Dendritic cell treated with granulocyte-macrophage colony-stimulating factor and Interleukin-4, amounts not matched to agents 40 ng/mL and 50 ng/mL, for 4 days (primary cell): ENCODE results near the gene PCSK5.
A peak's percentile ranks its signal among the peaks of the same experiment; 100 is the strongest.

Experiments
- H3K27ac Mint-ChIP-seq: one replicate; pipeline ENCODE4 v1.8.0; 2022; ENCODE audit warnings: mild to moderate bottlenecking, mixed read lengths
- H3K27me3 Mint-ChIP-seq: one replicate; pipeline ENCODE4 v1.8.0; 2022; ENCODE audit warnings: mild to moderate bottlenecking, mixed read lengths
- H3K36me3 Mint-ChIP-seq: one replicate; pipeline ENCODE4 v1.8.0; 2022; ENCODE audit warnings: low read depth, mixed read lengths
- H3K4me1 Mint-ChIP-seq: one replicate; pipeline ENCODE4 v1.8.0; 2022; ENCODE audit warnings: low read depth, mixed read lengths
- H3K4me3 Mint-ChIP-seq: one replicate; pipeline ENCODE4 v1.8.0; 2022; ENCODE audit warnings: mild to moderate bottlenecking, moderate library complexity, mixed read lengths
- H3K9me3 Mint-ChIP-seq: one replicate; pipeline ENCODE4 v1.8.0; 2022; ENCODE audit warnings: mixed read lengths
- intact Hi-C: fragments of 100-400 bp; cut with micrococcal nuclease; formaldehyde crosslinking; loops from one replicate; pipeline ENCODE4 v1.15.0; 2022

PCSK5 gene

DNA sequence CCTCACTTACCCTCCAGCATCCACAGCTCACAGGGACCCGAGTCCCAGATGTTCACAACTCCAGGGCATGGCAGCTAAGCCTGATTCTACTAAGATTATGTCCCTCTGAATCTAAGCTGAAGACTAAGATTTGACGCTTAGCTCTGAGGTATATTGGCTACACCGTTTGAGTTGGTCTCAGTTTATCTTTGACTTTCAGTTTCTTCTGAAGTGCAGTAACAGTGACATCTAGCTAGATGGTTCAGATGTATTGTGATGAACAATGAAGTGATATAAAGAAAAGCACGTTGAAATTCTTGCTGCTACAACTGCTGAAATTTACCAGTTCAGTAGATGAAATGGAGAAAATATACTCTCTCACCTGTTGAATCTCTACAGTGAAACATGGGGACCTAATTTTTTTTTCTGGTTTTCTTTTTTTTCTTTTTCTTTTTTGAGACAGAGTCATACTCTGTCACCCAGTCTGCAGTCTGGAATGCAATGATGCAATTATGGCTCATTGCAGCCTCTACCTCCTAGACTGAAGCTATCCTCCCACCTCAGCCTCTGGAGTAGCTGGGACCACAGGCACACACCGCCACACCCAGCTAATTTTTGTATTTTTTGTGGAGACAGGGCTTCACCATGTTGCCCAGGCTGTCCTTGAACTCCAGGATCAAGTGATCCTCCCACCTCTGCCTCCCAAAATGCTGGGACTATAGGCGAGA is 488.0 kb downstream of the PCSK5 start:
- no peak overlapping the region for H3K4me3 Mint-ChIP-seq
- H3K4me1 Mint-ChIP-seq: peaks cover 25% of the 10 kb centered on the region
- peaks cover 10% of the 10 kb centered on the region for H3K36me3 Mint-ChIP-seq
- H3K27ac Mint-ChIP-seq: no peak overlapping the region
- H3K9me3 Mint-ChIP-seq: peaks cover 8% of the 10 kb centered on the region
- intact Hi-C loops: no loop called here
- H3K27me3 Mint-ChIP-seq: no peaks in the 10 kb centered on the region

DNA sequence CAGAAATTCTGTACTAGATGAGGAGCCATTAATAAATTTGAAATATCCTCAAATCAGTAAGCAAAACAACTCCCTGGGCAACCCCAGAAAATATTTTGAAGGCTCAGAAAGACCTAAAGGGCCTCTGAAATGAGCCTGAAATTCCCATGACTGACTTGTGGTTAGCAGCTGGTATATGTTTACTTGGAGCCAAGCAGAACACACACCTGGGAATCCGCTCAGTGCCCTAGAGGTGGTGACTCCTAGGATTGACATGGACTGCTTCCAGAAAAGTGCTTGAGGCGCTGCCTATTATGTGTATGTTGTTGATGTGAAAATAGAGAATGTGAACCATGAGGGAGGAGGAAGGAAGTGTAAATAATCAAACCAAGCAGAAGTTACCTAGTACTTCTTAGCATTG is 489.0 kb downstream of the PCSK5 start:
- Mint-ChIP-seq H3K9me3 (peaks cover 11% of the 10 kb centered on the region), H3K4me3 (no peak overlapping the region), H3K4me1 (peaks cover 21% of the 10 kb centered on the region), H3K36me3 (peaks cover 20% of the 10 kb centered on the region), H3K27ac (no peak overlapping the region), H3K27me3 (no peaks in the 10 kb centered on the region)
- intact Hi-C loops: no loop called here

DNA sequence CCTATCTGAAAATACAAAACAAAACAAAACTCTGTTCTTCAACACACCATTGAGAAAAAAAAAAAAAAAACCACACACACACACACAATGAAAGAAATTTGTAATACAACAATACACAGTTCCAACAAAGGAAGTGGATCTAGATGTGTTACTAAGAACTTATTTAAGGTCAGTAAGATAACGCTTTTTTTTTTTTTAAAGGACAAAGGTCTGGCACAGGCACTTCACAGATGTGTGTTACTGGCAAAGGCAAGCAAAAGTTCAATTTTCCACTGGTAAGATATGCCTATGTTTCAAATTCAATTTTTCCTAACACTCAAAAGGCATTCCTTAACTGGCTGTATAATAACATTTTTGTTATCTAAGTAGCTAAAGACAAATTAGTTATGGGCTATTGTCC is 500.2 kb downstream of the PCSK5 start:
- Mint-ChIP-seq H3K4me1 (peaks cover 30% of the 10 kb centered on the region), H3K27ac (no peak overlapping the region), H3K4me3 (no peak overlapping the region), H3K36me3 (peaks cover 54% of the 10 kb centered on the region), H3K27me3 (no peaks in the 10 kb centered on the region), H3K9me3 (no peaks in the 10 kb centered on the region)
- intact Hi-C loops: loop anchor here (5.0 kb wide), 1 partner anchor 33 kb away; no protein-coding TSS in a partner anchor

DNA sequence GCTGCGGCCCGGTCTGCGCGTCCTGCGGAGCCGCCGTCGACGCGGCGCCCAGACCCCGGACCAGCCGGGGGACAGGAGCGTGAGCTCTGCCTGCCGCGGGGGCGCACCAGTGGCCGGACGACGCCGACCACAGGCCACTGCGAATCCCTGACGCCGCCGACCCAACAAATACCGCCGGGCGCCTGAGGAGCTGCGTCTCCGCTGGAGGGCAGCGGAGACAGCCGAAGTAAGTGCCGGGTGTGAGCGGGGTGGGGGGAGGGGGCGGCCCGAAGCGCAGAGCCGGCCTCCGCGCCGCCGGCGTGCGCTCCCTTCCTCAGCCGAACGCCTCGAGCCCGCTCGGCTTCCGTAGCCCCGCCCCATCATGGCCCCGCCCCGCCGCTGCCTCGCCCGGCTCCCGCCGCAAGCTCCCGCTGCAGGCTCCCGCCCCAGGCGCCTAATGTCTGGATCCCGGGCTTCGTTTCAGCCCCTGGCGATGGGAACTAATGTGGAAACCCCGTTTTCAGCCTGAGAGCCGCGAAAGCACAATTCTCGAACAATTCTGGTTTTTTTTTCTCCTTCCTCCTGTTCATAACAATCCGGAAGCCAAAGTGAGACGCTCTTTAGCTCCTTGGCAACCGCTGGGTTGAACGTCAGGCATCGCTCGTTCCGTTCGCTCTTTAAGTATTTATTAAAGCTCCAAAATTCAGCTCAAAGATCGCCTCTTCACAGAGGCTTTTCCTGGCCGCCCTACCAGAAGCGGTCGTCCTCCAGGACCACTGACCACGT is 503.9 kb downstream of the PCSK5 start, which contains the start of gene RFK:
Gene RFK, minus strand, starts transcription at position 232 of the 765 bp plus-strand sequence. CDS start 255 bp downstream, outside the sequence.
- intact Hi-C loops: loop anchor here (5.0 kb wide), 1 partner anchor 37 kb away; no protein-coding TSS in a partner anchor
- peaks cover 29% of the 10 kb centered on the region for H3K4me1 Mint-ChIP-seq
- no peaks in the 10 kb centered on the region for H3K27me3 Mint-ChIP-seq
- peak within 1 kb of the TSS; percentile 99 for H3K27ac Mint-ChIP-seq
- H3K9me3 Mint-ChIP-seq: no peaks in the 10 kb centered on the region
- peaks cover 24% of the 10 kb centered on the region for H3K36me3 Mint-ChIP-seq
- peak within 1 kb of the TSS; percentile 94 for H3K4me3 Mint-ChIP-seq

DNA sequence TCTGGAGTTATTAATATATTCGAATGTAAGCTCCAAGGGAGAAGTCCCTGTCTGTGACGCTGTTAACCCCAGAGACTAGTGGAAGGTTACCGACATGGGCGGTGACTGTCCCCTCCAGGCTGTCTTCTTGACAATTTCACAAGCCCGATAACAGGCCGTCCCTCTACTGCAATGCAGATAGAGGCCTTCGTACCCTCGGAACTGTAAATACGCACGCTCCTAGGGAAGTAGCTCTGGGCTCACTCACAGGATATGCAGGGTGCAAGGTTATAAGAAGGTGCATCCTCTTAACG is 504.4 kb downstream of the PCSK5 start:
- intact Hi-C loops: loop anchor here (5.0 kb wide), 1 partner anchor 38 kb away; no protein-coding TSS in a partner anchor
- peaks cover 24% of the 10 kb centered on the region for H3K36me3 Mint-ChIP-seq
- H3K4me3 Mint-ChIP-seq: peak overlapping the region; percentile 94
- H3K4me1 Mint-ChIP-seq: peaks cover 32% of the 10 kb centered on the region
- peak overlapping the region; percentile 99 for H3K27ac Mint-ChIP-seq
- no peaks in the 10 kb centered on the region for H3K27me3 Mint-ChIP-seq
- H3K9me3 Mint-ChIP-seq: no peaks in the 10 kb centered on the region

DNA sequence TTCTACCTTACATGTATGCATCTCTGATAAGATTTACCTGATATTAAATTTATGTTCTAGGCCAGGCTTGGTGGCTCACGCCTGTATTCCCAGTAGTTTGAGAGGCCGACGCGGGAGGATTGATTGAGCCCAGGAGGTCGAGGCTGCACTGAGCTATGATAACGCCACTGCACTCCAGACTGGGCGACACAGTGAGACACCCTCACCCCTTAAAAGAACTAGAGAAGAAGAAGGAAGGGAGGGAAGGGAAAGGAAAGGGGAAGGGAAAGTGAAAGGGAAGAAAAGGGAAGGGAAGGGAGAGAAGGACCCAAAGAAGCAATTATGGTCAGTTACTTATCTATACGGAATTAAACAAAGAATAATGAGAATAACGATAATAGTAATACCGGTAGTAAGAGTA is 504.9 kb downstream of the PCSK5 start:
- H3K4me3 Mint-ChIP-seq: peak overlapping the region; percentile 72
- H3K27me3 Mint-ChIP-seq: no peaks in the 10 kb centered on the region
- no peaks in the 10 kb centered on the region for H3K9me3 Mint-ChIP-seq
- intact Hi-C loops: no loop called here
- peaks cover 24% of the 10 kb centered on the region for H3K36me3 Mint-ChIP-seq
- H3K4me1 Mint-ChIP-seq: peaks cover 37% of the 10 kb centered on the region
- peak overlapping the region; percentile 99 for H3K27ac Mint-ChIP-seq

GRCh38 chr9:76396144-76396543 is 505.7 kb downstream of the PCSK5 start:
- Mint-ChIP-seq H3K4me3 (no peak overlapping the region), H3K4me1 (peaks cover 41% of the 10 kb centered on the region), H3K9me3 (no peaks in the 10 kb centered on the region), H3K27ac (no peak overlapping the region), H3K36me3 (peaks cover 24% of the 10 kb centered on the region), H3K27me3 (no peaks in the 10 kb centered on the region)
- intact Hi-C loops: no loop called here

GRCh38 chr9:76396597-76396996 is 506.1 kb downstream of the PCSK5 start:
- Mint-ChIP-seq H3K9me3 (no peaks in the 10 kb centered on the region), H3K4me3 (no peak overlapping the region), H3K4me1 (peaks cover 41% of the 10 kb centered on the region), H3K27ac (no peak overlapping the region), H3K27me3 (no peaks in the 10 kb centered on the region), H3K36me3 (peaks cover 24% of the 10 kb centered on the region)
- intact Hi-C loops: no loop called here

DNA sequence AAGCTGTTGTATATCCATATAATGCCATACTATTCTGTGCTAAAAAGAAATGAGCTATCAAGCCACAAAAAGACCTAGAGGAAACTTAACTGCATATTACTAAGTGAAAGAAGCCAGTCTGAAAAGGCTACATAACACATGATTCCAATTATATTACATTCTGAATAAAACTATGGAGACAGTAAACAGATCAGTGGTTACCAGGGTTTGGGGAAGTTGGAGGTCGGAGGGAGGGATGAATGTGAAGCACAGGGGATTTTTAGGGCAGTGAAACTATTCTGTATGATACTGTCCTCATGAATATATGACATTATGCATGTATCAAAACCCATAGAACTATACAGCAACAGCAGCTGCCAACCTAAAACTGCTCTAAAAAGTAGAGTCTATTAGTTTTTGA is 509.4 kb downstream of the PCSK5 start:
- H3K27me3 Mint-ChIP-seq: no peaks in the 10 kb centered on the region
- intact Hi-C loops: no loop called here
- no peaks in the 10 kb centered on the region for H3K9me3 Mint-ChIP-seq
- H3K4me1 Mint-ChIP-seq: peaks cover 31% of the 10 kb centered on the region
- H3K4me3 Mint-ChIP-seq: no peak overlapping the region
- no peak overlapping the region for H3K27ac Mint-ChIP-seq
- peaks cover 2% of the 10 kb centered on the region for H3K36me3 Mint-ChIP-seq

GRCh38 chr9:76400534-76401096 is 510.1 kb downstream of the PCSK5 start:
- H3K27ac Mint-ChIP-seq: peak overlapping the region; percentile 2
- H3K36me3 Mint-ChIP-seq: no peaks in the 10 kb centered on the region
- intact Hi-C loops: no loop called here
- H3K9me3 Mint-ChIP-seq: no peaks in the 10 kb centered on the region
- H3K27me3 Mint-ChIP-seq: no peaks in the 10 kb centered on the region
- peaks cover 23% of the 10 kb centered on the region for H3K4me1 Mint-ChIP-seq
- H3K4me3 Mint-ChIP-seq: no peak overlapping the region

DNA sequence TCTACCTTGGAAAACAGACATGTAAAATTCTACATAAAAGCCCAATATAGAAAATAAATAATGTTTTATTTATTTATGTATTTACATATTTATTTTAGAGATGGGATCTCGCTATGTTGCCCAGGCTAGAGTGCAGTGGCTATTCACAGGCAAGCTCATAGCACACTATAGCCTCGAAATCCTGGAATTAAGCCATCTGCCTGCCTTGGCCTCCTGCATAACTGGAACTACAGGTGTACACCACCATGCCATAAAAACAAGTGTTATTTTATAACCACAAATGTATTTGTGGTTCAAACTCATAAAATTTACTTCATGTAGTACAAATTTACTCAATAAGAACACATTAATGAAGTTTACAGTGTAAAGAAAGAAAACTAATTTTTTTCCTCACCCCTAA is 510.7 kb downstream of the PCSK5 start:
- peaks cover 18% of the 10 kb centered on the region for H3K4me1 Mint-ChIP-seq
- no peak overlapping the region for H3K27ac Mint-ChIP-seq
- intact Hi-C loops: no loop called here
- no peaks in the 10 kb centered on the region for H3K9me3 Mint-ChIP-seq
- no peaks in the 10 kb centered on the region for H3K27me3 Mint-ChIP-seq
- no peaks in the 10 kb centered on the region for H3K36me3 Mint-ChIP-seq
- H3K4me3 Mint-ChIP-seq: no peak overlapping the region

GRCh38 chr9:76401580-76402354 is 511.3 kb downstream of the PCSK5 start:
- Mint-ChIP-seq H3K27me3 (no peaks in the 10 kb centered on the region), H3K4me1 (peaks cover 18% of the 10 kb centered on the region), H3K36me3 (no peaks in the 10 kb centered on the region), H3K27ac (no peak overlapping the region), H3K4me3 (no peak overlapping the region), H3K9me3 (no peaks in the 10 kb centered on the region)
- intact Hi-C loops: no loop called here

GRCh38 chr9:76403352-76403751 is 512.9 kb downstream of the PCSK5 start:
- Mint-ChIP-seq H3K4me3 (peak overlapping the region; percentile 20), H3K27me3 (no peaks in the 10 kb centered on the region), H3K9me3 (no peaks in the 10 kb centered on the region), H3K36me3 (no peaks in the 10 kb centered on the region), H3K27ac (peak overlapping the region; percentile 60), H3K4me1 (peaks cover 18% of the 10 kb centered on the region)
- intact Hi-C loops: loop anchor here (1.0 kb wide), 1 partner anchor 301 kb away; no protein-coding TSS in a partner anchor

- Mint-ChIP-seq H3K9me3 (no peaks in the 10 kb centered on the region), H3K4me3 (no peak overlapping the region), H3K4me1 (peaks cover 23% of the 10 kb centered on the region), H3K27ac (no peak overlapping the region), H3K27me3 (no peaks in the 10 kb centered on the region), H3K36me3 (no peaks in the 10 kb centered on the region)
- intact Hi-C loops: no loop called here
Observed at GRCh38 chr9:76404401-76404800, 513.9 kb downstream of the PCSK5 start.
